OCI-LY1 (cell line): Measurements from ENCODE around the gene GNA12.

Source experiments
- CTCF ChIP-seq: fragments of 200-600 bp; sonication (generic), shearing (Covaris generic); IDR thresholded peaks from 2 replicates; pipeline ENCODE4 v1.5.1; 2017; ENCODE audit warnings: mild to moderate bottlenecking, antibody characterized with exemption, low read length, moderate library complexity, mixed read lengths
- EZH2 ChIP-seq: fragments of 200-600 bp; sonication (generic), shearing (Covaris generic); IDR thresholded peaks from 2 replicates; pipeline ENCODE4 v1.8.0; 2017; ENCODE audit warnings: borderline replicate concordance, mixed run types, mild to moderate bottlenecking, antibody characterized with exemption, low read length, moderate library complexity, mixed read lengths

DNA sequence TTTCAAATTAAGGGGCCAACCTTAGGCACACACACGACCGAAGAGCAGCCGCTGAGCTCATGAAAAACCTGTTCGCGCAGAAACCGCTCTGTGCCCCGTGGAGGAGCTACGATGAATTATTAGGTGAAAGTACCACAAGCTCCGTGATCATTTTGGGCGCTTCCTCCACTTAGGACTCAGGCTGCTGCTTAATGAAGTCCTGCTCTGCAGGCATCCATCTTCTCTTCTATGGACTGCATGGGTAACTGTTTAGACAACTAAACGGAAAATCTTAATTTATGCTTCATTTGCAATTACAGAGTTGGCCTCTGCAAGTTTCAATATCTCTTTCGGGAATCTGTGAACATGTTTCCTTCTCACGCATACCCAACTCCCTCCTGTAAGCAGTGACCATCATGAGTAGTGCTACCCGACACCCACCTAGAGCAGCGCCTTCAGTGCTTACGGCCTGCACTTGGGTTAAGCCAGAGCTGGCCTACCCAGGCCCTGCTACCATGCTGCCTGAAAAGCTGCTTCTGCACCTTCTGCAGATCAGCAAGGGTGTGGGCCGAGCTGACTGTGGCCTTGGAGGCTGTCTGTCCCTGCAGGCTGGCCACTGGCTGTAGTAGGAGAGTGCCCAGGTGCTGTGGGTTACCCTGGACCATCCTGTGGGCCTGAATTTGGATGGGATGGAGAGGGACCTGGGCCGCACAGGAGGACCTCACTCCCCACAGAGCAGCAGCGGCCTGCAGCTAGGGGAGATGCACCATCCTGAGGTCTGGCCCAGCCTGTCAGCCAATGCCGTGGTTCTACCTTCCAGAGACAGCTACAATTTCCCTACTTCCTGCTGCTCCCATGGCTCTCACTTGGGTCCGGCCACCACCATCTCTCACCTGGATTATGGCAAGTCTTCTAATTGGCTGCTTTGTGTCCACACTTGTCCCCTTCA lies 36.0 kb downstream of the GNA12 start:
- TF ChIP-seq CTCF (no peak), EZH2 (no peak)
